T1000 (cell line): Measurements from ENCODE around the gene SMIM38.
"Not testable (repeated sequence)": the region's sequence is repeated elsewhere in the genome, so short reads cannot be mapped to it uniquely, and the experiment has no call there.

Experiments used
- DNase-seq: peaks from one replicate; lab custom pipeline; 2025; ENCODE audit warnings: mixed read lengths; lab: John Stamatoyannopoulos, UW

Gene SMIM38

GRCh38 chr11:69140161-69140560 is 15.6 kb upstream of the SMIM38 start:
- not testable (repeated sequence) for DNase-seq

- no peak for DNase-seq
Measured at GRCh38 chr11:69140635-69141034, 15.1 kb upstream of the SMIM38 start.

GRCh38 chr11:69141742-69142141 is 14.0 kb upstream of the SMIM38 start:
- DNase-seq, result no peak

GRCh38 chr11:69142895-69143294 is 12.8 kb upstream of the SMIM38 start:
- no peak for DNase-seq

GRCh38 chr11:69144316-69145049 is 11.3 kb upstream of the SMIM38 start:
- DNase-seq, result no peak

- no peak for DNase-seq
Measured at GRCh38 chr11:69145050-69145380, 10.7 kb upstream of the SMIM38 start.

GRCh38 chr11:69148377-69148762 is 7.4 kb upstream of the SMIM38 start:
- DNase-seq, result no peak

- no peak for DNase-seq
Measured at GRCh38 chr11:69148806-69149205, 6.9 kb upstream of the SMIM38 start.

GRCh38 chr11:69149338-69150045 is 6.2 kb upstream of the SMIM38 start:
- not testable (repeated sequence) for DNase-seq

GRCh38 chr11:69150175-69150574 is 5.6 kb upstream of the SMIM38 start:
- no peak for DNase-seq

GRCh38 chr11:69151836-69152235 is 3.9 kb upstream of the SMIM38 start:
- no peak for DNase-seq

GRCh38 chr11:69152733-69153421 is 2.9 kb upstream of the SMIM38 start:
- DNase-seq, result no peak

GRCh38 chr11:69153661-69154060 is 2.1 kb upstream of the SMIM38 start:
- peak; percentile 55 for DNase-seq

- DNase-seq, result no peak
Measured at GRCh38 chr11:69154211-69154913, 1.4 kb upstream of the SMIM38 start.

- DNase-seq, result no peak
Measured at GRCh38 chr11:69154938-69155301, 815 bp upstream of the SMIM38 start.

GRCh38 chr11:69156235-69156639 is 502 bp downstream of the SMIM38 start:
- no peak for DNase-seq

- DNase-seq, result no peak
Measured at GRCh38 chr11:69156673-69157155, 979 bp downstream of the SMIM38 start.

GRCh38 chr11:69157156-69157821 is 1.6 kb downstream of the SMIM38 start:
- DNase-seq, result no peak

- no peak for DNase-seq
Measured at GRCh38 chr11:69157822-69158231, 2.1 kb downstream of the SMIM38 start.

GRCh38 chr11:69158301-69159149 is 2.8 kb downstream of the SMIM38 start:
- DNase-seq, result no peak
